OCI-LY3 (cell line): ENCODE data around the gene CDC42EP1.
"Not testable (repeated sequence)": the region's sequence is repeated elsewhere in the genome, so short reads cannot be mapped to it uniquely, and the experiment has no call there.

Experiments used
- H2AFZ ChIP-seq: fragments of 200-600, 300-600 bp; shearing (Covaris generic); 2 replicates; pipeline ENCODE4 v1.6.0; 2014; ENCODE audit warnings: antibody characterized with exemption, low read depth, low read length
- H3K27ac ChIP-seq: fragments of 200-600, 300-600 bp; sonication (generic); 2 replicates; pipeline ENCODE4 v1.5.1; 2014; ENCODE audit warnings: mild to moderate bottlenecking, low read length, moderate library complexity, mixed read lengths
- H3K27me3 ChIP-seq: fragments of 200-600, 300-600 bp; sonication (generic); 2 replicates; pipeline ENCODE4 v1.6.1; 2014; ENCODE audit warnings: low read depth, low read length, mixed read lengths
- H3K36me3 ChIP-seq: fragments of 200-600, 300-600 bp; sonication (generic); replicated peaks from 2 replicates; pipeline ENCODE3; 2014; ENCODE audit warnings: low read depth, low read length, mixed read lengths
- H3K4me1 ChIP-seq: fragments of 300-600, 200-600 bp; sonication (generic); 2 replicates; pipeline ENCODE4 v1.6.1; 2014; ENCODE audit warnings: low read length, mixed read lengths
- H3K4me2 ChIP-seq: fragments of 200-600, 300-600 bp; sonication (generic); 2 replicates; pipeline ENCODE4 v1.6.1; 2014; ENCODE audit warnings: low read length, mixed read lengths
- H3K4me3 ChIP-seq: fragments of 300-600, 200-600 bp; sonication (generic); 2 replicates; pipeline ENCODE4 v1.5.1; 2014; ENCODE audit warnings: antibody characterized with exemption, mild to moderate bottlenecking, low read length, moderate library complexity
- H3K79me2 ChIP-seq: fragments of 300-600, 200-600 bp; shearing (Covaris generic); 2 replicates; pipeline ENCODE4 v1.6.1; 2014; ENCODE audit warnings: mild to moderate bottlenecking, low read length, mixed read lengths
- H3K9ac ChIP-seq: fragments of 300-600, 200-600 bp; shearing (Covaris generic); 2 replicates; pipeline ENCODE4 v1.6.0; 2014; ENCODE audit warnings: mild to moderate bottlenecking, low read length, moderate library complexity
- H3K9me3 ChIP-seq: fragments of 200-600, 300-600 bp; shearing (Covaris generic); 2 replicates; pipeline ENCODE4 v1.6.1; 2014; ENCODE audit warnings: low read length, mixed read lengths; ENCODE audit not compliant: insufficient read depth
- H4K20me1 ChIP-seq: fragments of 200-600, 300-600 bp; sonication (generic); 2 replicates; pipeline ENCODE4 v1.6.1; 2016; ENCODE audit warnings: low read length, mixed read lengths; ENCODE audit not compliant: insufficient read depth
- CTCF ChIP-seq: fragments of 200-600, 300-600 bp; sonication (generic); IDR thresholded peaks from 2 replicates; pipeline ENCODE4 v1.5.1; 2014; ENCODE audit warnings: antibody characterized with exemption, low read length, low read depth
- EZH2phosphoT487 ChIP-seq: fragments of 200-600 bp; shearing (Covaris generic); IDR thresholded peaks from 2 replicates; pipeline ENCODE4 v1.6.1; 2018; ENCODE audit warnings: antibody characterized with exemption, mixed run types, low read depth

CDC42EP1 gene

GRCh38 chr22:37599153-37599552 is 38.9 kb downstream of the CDC42EP1 start:
- no peak overlapping the region for H3K27ac ChIP-seq
- no peak overlapping the region for H2AFZ ChIP-seq
- H3K36me3 ChIP-seq = no peaks in the 10 kb centered on the region

GRCh38 chr22:37601203-37601539 is 40.9 kb downstream of the CDC42EP1 start:
- H3K9ac ChIP-seq = no peak overlapping the region
- no peaks in the 10 kb centered on the region for H4K20me1 ChIP-seq
- H3K4me2 ChIP-seq = peak overlapping the region; percentile 31

More at GRCh38 chr22:37599153-37599552, 38.9 kb downstream of the CDC42EP1 start:
- H3K4me3 ChIP-seq = no peak overlapping the region
- H3K9ac ChIP-seq = no peak overlapping the region
- H3K79me2 ChIP-seq = no peaks in the 10 kb centered on the region
- H3K4me2 ChIP-seq = no peak overlapping the region
- H3K4me1 ChIP-seq = peaks cover 4% of the 10 kb centered on the region; the same call in 1 of the 2 replicates
- H3K9me3 ChIP-seq = no peaks in the 10 kb centered on the region
- peaks cover 12% of the 10 kb centered on the region; the same call in 1 of the 2 replicates for H3K27me3 ChIP-seq
- H4K20me1 ChIP-seq = no peaks in the 10 kb centered on the region
- TF ChIP-seq EZH2phosphoT487 (no peak), CTCF (no peak)

GRCh38 chr22:37601540-37602442 is 41.5 kb downstream of the CDC42EP1 start:
- no peaks in the 10 kb centered on the region for H3K36me3 ChIP-seq
- no peaks in the 10 kb centered on the region for H4K20me1 ChIP-seq
- H3K4me1 ChIP-seq = peaks cover 4% of the 10 kb centered on the region
- H3K4me3 ChIP-seq = peak overlapping the region; percentile 29; the same call in 1 of the 2 replicates
- no peaks in the 10 kb centered on the region for H3K79me2 ChIP-seq
- TF ChIP-seq CTCF (no peak), EZH2phosphoT487 (no peak)
- no peaks in the 10 kb centered on the region for H3K9me3 ChIP-seq
- H3K27ac ChIP-seq = no peak overlapping the region
- 0 out of 2 replicates have a peak overlapping the region, but pooled peaks have one; percentile 46 for H2AFZ ChIP-seq
- H3K9ac ChIP-seq = no peak overlapping the region
- peaks cover 24% of the 10 kb centered on the region for H3K27me3 ChIP-seq
- peak overlapping the region; percentile 31 for H3K4me2 ChIP-seq

More at GRCh38 chr22:37601203-37601539, 40.9 kb downstream of the CDC42EP1 start:
- Histone ChIP-seq H3K4me3 (peak overlapping the region; percentile 29; the same call in 1 of the 2 replicates), H2AFZ (0 out of 2 replicates have a peak overlapping the region, but pooled peaks have one; percentile 46), H3K4me1 (peaks cover 4% of the 10 kb centered on the region; the same call in 1 of the 2 replicates), H3K79me2 (no peaks in the 10 kb centered on the region), H3K27ac (no peak overlapping the region), H3K9me3 (no peaks in the 10 kb centered on the region), H3K27me3 (peaks cover 24% of the 10 kb centered on the region), H3K36me3 (no peaks in the 10 kb centered on the region)
- TF ChIP-seq EZH2phosphoT487 (no peak), CTCF (no peak)

- H2AFZ ChIP-seq, H3K9ac ChIP-seq, H3K27ac ChIP-seq, H3K4me1 ChIP-seq, H4K20me1 ChIP-seq, H3K4me2 ChIP-seq, H3K4me3 ChIP-seq, H3K9me3 ChIP-seq, H3K79me2 ChIP-seq, H3K36me3 ChIP-seq: not testable (repeated sequence)
- peaks cover 24% of the 10 kb centered on the region for H3K27me3 ChIP-seq
Measured at GRCh38 chr22:37602546-37603277, 42.4 kb downstream of the CDC42EP1 start.
